Right atrium auricular region (tissue), 2 donors: ENCODE measurements around the gene CYB5D1. TPM values are rescaled to one million over a fixed set of nuclear protein-coding genes. Genes with fewer than 3 reads are reported as not detected.

Experiments
- DNase-seq: peaks from one replicate; pipeline ENCODE4 v3.0.0-alpha.2; 2019; ENCODE audit warnings: low spot score
- H3K27ac ChIP-seq, 2 donors: fragments of 200-600 bp; sonication (generic); 1 replicate in 1 of 2; 2 replicates in 1 of 2; pipeline ENCODE4 v1.5.1; 2016 to 2019
- H3K27me3 ChIP-seq, 2 donors: fragments of 200-600 bp; sonication (generic); one replicate each; pipeline versions ENCODE4 v1.5.1 to v1.6.0; 2017 to 2019
- H3K36me3 ChIP-seq: fragments of 200-600 bp; sonication (generic); one replicate; pipeline ENCODE4 v1.5.1; 2016
- H3K4me1 ChIP-seq, 2 donors: fragments of 200-600 bp; sonication (generic); one replicate each; pipeline versions ENCODE4 v1.5.1 to v1.6.0; 2017 to 2019
- H3K4me3 ChIP-seq, 2 donors: fragments of 200-600 bp; sonication (generic); 1 replicate in 1 of 2; 2 replicates in 1 of 2; pipeline ENCODE4 v1.5.1; 2017 to 2019; ENCODE audit warnings: mild to moderate bottlenecking in 1 of 2, moderate library complexity in 1 of 2
- H3K9me3 ChIP-seq, 2 donors: fragments of 200-600 bp; sonication (generic); one replicate each; pipeline ENCODE4 v1.5.1; 2019
- CTCF ChIP-seq, 2 donors: fragments of 200-600 bp; sonication (generic); IDR thresholded peaks; one replicate each; pipeline ENCODE4 v1.5.1; 2019; ENCODE audit warnings: antibody characterized with exemption in 2 of 2
- total RNA-seq, 2 donors: library from RNA; depleted of rRNA; stranded (reverse); fragments of >200 nt; gene quantifications; one replicate each; pipeline ENCODE4 v1.1.0, GENCODE V29; 2016

The CYB5D1 gene
- total RNA-seq, 2 donors from 2014 or later, result 5.1 to 6.8 TPM

GRCh38 chr17:7834957-7835813 is 22.6 kb upstream of the CYB5D1 start:
- Histone ChIP-seq H3K4me1 (peaks cover 0 to 54% of the 10 kb centered on the region in 2 donors), H3K9me3 (no peaks in the 10 kb centered on the region)
- peak; percentile 76 to 95 for TF ChIP-seq CTCF (IDR thresholded peaks at IDR 0.05)

GRCh38 chr17:7835814-7836595 is 21.8 kb upstream of the CYB5D1 start:
- H3K27me3 ChIP-seq, result no peaks in the 10 kb centered on the region
- H3K4me1 ChIP-seq, result peaks cover 0 to 62% of the 10 kb centered on the region in 2 donors
- H3K36me3 ChIP-seq, result no peaks in the 10 kb centered on the region
- no peak for TF ChIP-seq CTCF (IDR thresholded peaks at IDR 0.05)
- DNase-seq, result no peak
- no peaks in the 10 kb centered on the region for H3K9me3 ChIP-seq
- H3K4me3 ChIP-seq, result peak overlapping the region; percentile 71 to 76
- peak overlapping the region; percentile 99 to 100 for H3K27ac ChIP-seq

More at GRCh38 chr17:7834957-7835813, 22.6 kb upstream of the CYB5D1 start:
- Histone ChIP-seq H3K4me3 (peak overlapping the region; percentile 71 to 76), H3K36me3 (no peaks in the 10 kb centered on the region), H3K27me3 (no peaks in the 10 kb centered on the region), H3K27ac (peak overlapping the region; percentile 99 to 100)
- peak; percentile 98 for DNase-seq

- Histone ChIP-seq H3K36me3 (no peaks in the 10 kb centered on the region), H3K9me3 (no peaks in the 10 kb centered on the region), H3K27me3 (no peaks in the 10 kb centered on the region), H3K27ac (peak overlapping the region; percentile 99 to 100), H3K4me3 (peak overlapping the region; percentile 71 to 76), H3K4me1 (peaks cover 0 to 67% of the 10 kb centered on the region in 2 donors)
- TF ChIP-seq CTCF (IDR thresholded peaks at IDR 0.05), result no peak
- peak; percentile 95 for DNase-seq
These were observed 21.0 kb upstream of the CYB5D1 start for GRCh38 chr17:7836596-7837407.

- H3K4me1 ChIP-seq, result peaks cover 0 to 67% of the 10 kb centered on the region in 2 donors
These were observed 20.3 kb upstream of the CYB5D1 start for GRCh38 chr17:7837408-7838088.

More at GRCh38 chr17:7837408-7838088, 20.3 kb upstream of the CYB5D1 start:
- Histone ChIP-seq H3K27ac (peak overlapping the region; percentile 99 to 100), H3K27me3 (no peaks in the 10 kb centered on the region), H3K9me3 (no peaks in the 10 kb centered on the region), H3K4me3 (peak overlapping the region; percentile 21 to 76), H3K36me3 (no peaks in the 10 kb centered on the region)
- TF ChIP-seq CTCF (IDR thresholded peaks at IDR 0.05), result no peak
- DNase-seq, result no peak
